K562 (cell line): ENCODE data around the gene PTTG2. TPM values are rescaled to one million over a fixed set of nuclear protein-coding genes. Genes with fewer than 3 reads are reported as not detected.
A peak's percentile ranks its signal among the peaks of the same experiment; 100 is the strongest.

ENCODE experiments used
- ATAC-seq: fragments of 200-7000 bp; cut with Tn5 transposase; 3 replicates; pipeline ENCODE4 v1.9.1; 2020; ENCODE audit warnings: moderate library complexity
- BruUV-seq: library from RNA; stranded (reverse); fragments of 400-500 nt; replicated peaks from 2 replicates; lab custom pipeline; 2021; lab: Mats Ljungman, UMichigan
- CTCF ChIA-PET: fragments of 300-600 bp; formaldehyde crosslinking; extraction: SDS; loops from one replicate; lab custom pipeline; 2021; ENCODE audit warnings: low intra/inter-chr PET ratio; lab: Yijun Ruan, JAX
- POLR2A ChIA-PET: fragments of 300-600, 350-650 bp; sonication (Branson Sonifier 250); formaldehyde crosslinking; extraction: SDS; loops from one replicate; lab custom pipeline; 2021; ENCODE audit warnings: antibody characterized with exemption, inconsistent platforms; lab: Yijun Ruan, JAX
- DNase-seq, 4 experiments: peaks; one replicate each; pipeline versions ENCODE4 v3.0.0 to v3.0.0-alpha.2; 2011 to 2018; ENCODE audit warnings: low spot score in 3 of 4, mixed read lengths in 3 of 4; ENCODE audit errors: extremely low read depth in 1 of 4
- FAIRE-seq: peaks from 2 replicates; lab custom pipeline; 2011; peaks lifted over from hg19 to GRCh38; lab: Jason Lieb, UNC
- H2AFZ ChIP-seq: 2 replicates; pipeline ENCODE4 v1.6.0; 2011; ENCODE audit warnings: low read depth, low read length, control low read depth, inconsistent platforms
- H3K27ac ChIP-seq: fragments of 200-600 bp; 3 replicates; pipeline ENCODE4 v1.8.0; 2011; ENCODE audit warnings: low read depth, mild to moderate bottlenecking, control low read depth, inconsistent platforms, low read length, moderate library complexity, mixed read lengths; ENCODE audit errors: extremely low read depth
- H3K27me3 ChIP-seq, 2 experiments: fragments of 300-600 bp in 1 of 2; 2 replicates in 1 of 2; 3 replicates in 1 of 2; pipeline versions ENCODE4 v1.6.0 to v1.8.0; 2011; ENCODE audit warnings: inconsistent platforms in 2 of 2, low read length in 2 of 2, mild to moderate bottlenecking in 1 of 2, mixed read lengths in 1 of 2, moderate library complexity in 1 of 2; ENCODE audit not compliant: control insufficient read depth in 2 of 2, insufficient read depth in 2 of 2
- H3K36me3 ChIP-seq: fragments of 300-600 bp; 3 replicates; pipeline ENCODE4 v1.8.0; 2011; ENCODE audit warnings: mild to moderate bottlenecking, low read length, inconsistent platforms; ENCODE audit not compliant: control insufficient read depth, insufficient read depth
- H3K4me1 ChIP-seq, 2 experiments: fragments of 200-600 bp in 1 of 2; replicated peaks in 1 of 2; 2 replicates in 1 of 2; 3 replicates in 1 of 2; pipeline versions ENCODE4 v1.5.1 to v1.8.0; 2011; ENCODE audit warnings: inconsistent platforms in 2 of 2, low read length in 2 of 2, mild to moderate bottlenecking in 1 of 2, mixed read lengths in 1 of 2, moderate library complexity in 1 of 2; ENCODE audit not compliant: control insufficient read depth in 2 of 2, insufficient read depth in 2 of 2
- H3K4me2 ChIP-seq: 2 replicates; pipeline ENCODE4 v1.6.1; 2011; ENCODE audit warnings: low read length, control low read depth, inconsistent platforms, mixed read lengths; ENCODE audit not compliant: insufficient read depth
- H3K4me3 ChIP-seq: fragments of 200-600 bp; sonication (generic), shearing (Covaris generic); 2 replicates; pipeline ENCODE4 v1.5.1; 2016; ENCODE audit warnings: control low read depth, inconsistent platforms
- H3K79me2 ChIP-seq: fragments of 200-600 bp; 3 replicates; pipeline ENCODE4 v1.8.0; 2011; ENCODE audit warnings: low read length, inconsistent platforms; ENCODE audit not compliant: control insufficient read depth, insufficient read depth
- H3K9ac ChIP-seq, 2 experiments: 2 replicates each; pipeline versions ENCODE4 v1.6.0 to v1.6.1; 2011; ENCODE audit warnings: low read depth in 2 of 2, low read length in 2 of 2, control low read depth in 1 of 2, inconsistent platforms in 1 of 2, mild to moderate bottlenecking in 1 of 2, mixed read lengths in 1 of 2; ENCODE audit not compliant: insufficient read depth in 1 of 2
- H3K9me1 ChIP-seq: one replicate; pipeline ENCODE4 v1.6.0; 2011; ENCODE audit warnings: inconsistent platforms, mild to moderate bottlenecking, low read length, moderate library complexity; ENCODE audit not compliant: control insufficient read depth, insufficient read depth
- H3K9me3 ChIP-seq: replicated peaks from 2 replicates; pipeline ENCODE4 v1.5.1; 2011; ENCODE audit warnings: low read depth, low read length, inconsistent platforms; ENCODE audit not compliant: control insufficient read depth, insufficient read depth
- H4K20me1 ChIP-seq: replicated peaks from 2 replicates; pipeline ENCODE4 v1.6.1; 2011; ENCODE audit warnings: low read length, inconsistent platforms, mixed read lengths; ENCODE audit not compliant: control insufficient read depth, insufficient read depth
- MLX ChIP-seq, 2 experiments: fragments of 450-650 bp in 1 of 2; sonication (generic) in 1 of 2; formaldehyde crosslinking; conservative IDR thresholded peaks; 2 replicates each; pipeline versions ENCODE4 v1.4.0 to v1.8.1; 2020 to 2022; ENCODE audit warnings: mild to moderate bottlenecking in 1 of 2, missing genetic modification reagents in 1 of 2
- NR2C1 ChIP-seq, 2 experiments: fragments of 450-650 bp; IDR thresholded peaks; 2 replicates each; pipeline ENCODE4 v1.6.1; 2017; ENCODE audit warnings: mild to moderate bottlenecking in 2 of 2, antibody characterized with exemption in 1 of 2, inconsistent platforms in 1 of 2, missing compliant biosample characterization in 1 of 2, missing genetic modification characterization in 1 of 2
- ZNF431 ChIP-seq: sonication (generic); formaldehyde crosslinking; IDR thresholded peaks from 2 replicates; pipeline ENCODE4 v1.8.0; 2022; ENCODE audit warnings: mild to moderate bottlenecking, missing genetic modification reagents
- WGBS: fragments of 100-300 bp; shearing (Covaris generic); methylation state at CpG from one replicate; pipeline ENCODE4 v1.1.6; 2016; ENCODE audit warnings: low coverage, mixed read lengths; ENCODE audit not compliant: insufficient coverage; ENCODE audit errors: missing lambda C conversion rate; 5-methylcytosine and 5-hydroxymethylcytosine counted together
- in situ Hi-C: fragments of 300-500 bp; cut with MboI; formaldehyde crosslinking; loops from 4 replicates; pipeline ENCODE4 v1.15.0; 2018; ENCODE audit warnings: inconsistent platforms, mixed read lengths
- intact Hi-C: fragments of 100-400 bp; cut with micrococcal nuclease; formaldehyde crosslinking; loops from 2 replicates; pipeline ENCODE4 v1.14.2; 2022
- polyA plus RNA-seq, 8 experiments: library from polyadenylated mRNA; depleted of rRNA in 4 of 8; stranded (reverse) in 5 of 8; unstranded in 3 of 8; fragments of >200 nt; fragmentation: Nextera tagmentation in 2 of 8; fragmentation: Illumina TruSeq in 1 of 8; extraction: Ambion mirVana in 2 of 8; extraction: Trizol in 1 of 8; gene quantifications; 2 replicates each; pipeline versions ENCODE4 v1.2.1 to v1.2.3, GENCODE V29; 2011 to 2014; ENCODE audit warnings: inconsistent platforms in 1 of 8, missing spikeins in 1 of 8
- total RNA-seq, 7 experiments: library from RNA; depleted of rRNA in 6 of 7; stranded (reverse); fragments of >200 nt in 6 of 7; fragmentation: Illumina TruSeq in 2 of 7; extraction: Trizol in 2 of 7; gene quantifications; 2 replicates each; pipeline versions ENCODE4 v1.2.1 to v1.2.3, GENCODE V29; 2011 to 2021; ENCODE audit warnings: low replicate concordance in 1 of 7
- TF ChIP-seq, protein P1 (sequence below): fragments of 250-450 bp; sonication (Bioruptor Pico); IDR thresholded peaks from 2 replicates; pipeline ENCODE4 v1.8.0; 2021; ENCODE audit warnings: mild to moderate bottlenecking, moderate library complexity

Gene PTTG2
- total and polyA plus RNA-seq, 9 of the 15 experiments (the other 6 are each of a cell fraction or from before 2014, with no cell fraction given), result not detected

DNA sequence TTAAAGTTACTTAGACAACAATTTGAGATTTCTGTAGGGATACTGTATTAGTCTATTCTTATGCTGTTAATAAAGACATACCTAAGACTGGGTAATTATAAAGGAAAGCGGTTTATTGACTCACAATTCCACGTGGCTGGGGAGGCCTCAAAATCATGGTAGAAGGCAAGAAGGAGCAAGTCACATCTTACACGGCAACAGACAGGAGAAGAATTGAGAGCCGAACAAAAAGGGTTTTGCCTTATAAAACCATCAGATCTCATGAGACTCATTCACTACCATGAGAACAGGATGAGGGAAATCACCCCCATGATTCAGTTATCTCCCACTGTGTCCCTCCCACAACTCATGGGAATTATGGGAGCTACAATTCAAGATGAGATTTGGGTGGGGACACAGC is 11.0 kb downstream of the PTTG2 start:
- POLR2A ChIA-PET, result no interaction called here
- no peak for FAIRE-seq

More for the DNA sequence above, 11.0 kb downstream of the PTTG2 start:
- Histone ChIP-seq H3K79me2 (no peaks in the 10 kb centered on the region), H3K9ac (no peak overlapping the region), H3K9me3 (no peaks in the 10 kb centered on the region), H3K9me1 (no peaks in the 10 kb centered on the region), H2AFZ (no peak overlapping the region), H3K27me3 (peaks cover 4 to 5% of the 10 kb centered on the region in 2 experiments; a peak in 3 of 5 replicates), H3K4me3 (no peak overlapping the region), H3K36me3 (no peaks in the 10 kb centered on the region), H3K4me1 (no peaks in the 10 kb centered on the region), H3K4me2 (no peak overlapping the region), H4K20me1 (no peaks in the 10 kb centered on the region), H3K27ac (no peak overlapping the region)
- 4% methylated on average over 4 of the region's 4 CpGs for WGBS
- intact Hi-C loops (no loop called here), in situ Hi-C loops (no loop called here)
- no peak for DNase-seq
- BruUV-seq, result no TSS peak
- TF ChIP-seq, protein P1, sequence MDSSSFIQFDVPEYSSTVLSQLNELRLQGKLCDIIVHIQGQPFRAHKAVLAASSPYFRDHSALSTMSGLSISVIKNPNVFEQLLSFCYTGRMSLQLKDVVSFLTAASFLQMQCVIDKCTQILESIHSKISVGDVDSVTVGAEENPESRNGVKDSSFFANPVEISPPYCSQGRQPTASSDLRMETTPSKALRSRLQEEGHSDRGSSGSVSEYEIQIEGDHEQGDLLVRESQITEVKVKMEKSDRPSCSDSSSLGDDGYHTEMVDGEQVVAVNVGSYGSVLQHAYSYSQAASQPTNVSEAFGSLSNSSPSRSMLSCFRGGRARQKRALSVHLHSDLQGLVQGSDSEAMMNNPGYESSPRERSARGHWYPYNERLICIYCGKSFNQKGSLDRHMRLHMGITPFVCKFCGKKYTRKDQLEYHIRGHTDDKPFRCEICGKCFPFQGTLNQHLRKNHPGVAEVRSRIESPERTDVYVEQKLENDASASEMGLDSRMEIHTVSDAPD (CRISPR knock-in tag), result no peak
- TF ChIP-seq MLX (CRISPR knock-in tag; conservative IDR thresholded peaks at IDR 0.05) (no peak), ZNF431 (CRISPR knock-in tag) (peak; percentile 93), NR2C1 (IDR thresholded peaks at IDR 0.05) (no peak), NR2C1 (tag; IDR thresholded peaks at IDR 0.05) (no peak)
- CTCF ChIA-PET, result no interaction called here
- ATAC-seq, result no peak
